Retina (tissue), 1 donor: ENCODE results near the gene ZNF439.
"Not testable (repeated sequence)": the region's sequence is repeated elsewhere in the genome, so short reads cannot be mapped to it uniquely, and the experiment has no call there.

Source experiments
- DNase-seq: peaks from one replicate; pipeline ENCODE4 v3.0.0-alpha.2; 2016

The ZNF439 gene

GRCh38 chr19:11848594-11849469 is at the start of gene ZNF439:
Gene ZNF439, plus strand, starts transcription at chr19:11848726. Its CDS starts 142 bp downstream, at chr19:11848868.
- peak; percentile 95 for DNase-seq

GRCh38 chr19:11806354-11807098 is 42.0 kb upstream of the ZNF439 start:
- no peak for DNase-seq

- DNase-seq = no peak
Measured at GRCh38 chr19:11807099-11807380, 41.5 kb upstream of the ZNF439 start.

GRCh38 chr19:11813703-11814028 is 34.9 kb upstream of the ZNF439 start:
- no peak for DNase-seq

GRCh38 chr19:11814029-11814699 is 34.4 kb upstream of the ZNF439 start, which contains the start of gene ZNF440:
Gene ZNF440, plus strand, starts transcription at chr19:11814273. Its CDS starts 175 bp downstream, at chr19:11814448.
- peak; percentile 94 for DNase-seq

GRCh38 chr19:11814700-11815035 is 33.9 kb upstream of the ZNF439 start:
- DNase-seq = no peak

GRCh38 chr19:11821474-11822109 is 26.9 kb upstream of the ZNF439 start:
- no peak for DNase-seq

- DNase-seq = not testable (repeated sequence)
Measured at GRCh38 chr19:11828957-11829876, 19.3 kb upstream of the ZNF439 start.

- no peak for DNase-seq
Measured at GRCh38 chr19:11832253-11832912, 16.1 kb upstream of the ZNF439 start.

- DNase-seq = no peak
Measured at GRCh38 chr19:11833541-11833940, 15.0 kb upstream of the ZNF439 start.

- not testable (repeated sequence) for DNase-seq
Measured at GRCh38 chr19:11835626-11836066, 12.9 kb upstream of the ZNF439 start.

- no peak for DNase-seq
Measured at GRCh38 chr19:11843722-11844121, 4.8 kb upstream of the ZNF439 start.

GRCh38 chr19:11847615-11848014 is 911 bp upstream of the ZNF439 start:
- peak; percentile 42 for DNase-seq

GRCh38 chr19:11848200-11848593 is 329 bp upstream of the ZNF439 start:
- DNase-seq = no peak

GRCh38 chr19:11850289-11850688 is 1.8 kb downstream of the ZNF439 start:
- DNase-seq = not testable (repeated sequence)

GRCh38 chr19:11853358-11853757 is 4.8 kb downstream of the ZNF439 start:
- no peak for DNase-seq

GRCh38 chr19:11856596-11857250 is 8.2 kb downstream of the ZNF439 start:
- no peak for DNase-seq

GRCh38 chr19:11860721-11861120 is 12.2 kb downstream of the ZNF439 start:
- no peak for DNase-seq

- no peak for DNase-seq
Measured at GRCh38 chr19:11861301-11861700, 12.8 kb downstream of the ZNF439 start.

GRCh38 chr19:11867766-11868165 is 19.2 kb downstream of the ZNF439 start:
- not testable (repeated sequence) for DNase-seq

- DNase-seq = no peak
Measured at GRCh38 chr19:11868188-11868587, 19.7 kb downstream of the ZNF439 start.
